Endodermal cell (in vitro differentiated cells): ENCODE measurements around the gene TARS2. TPM values are rescaled to one million over a fixed set of nuclear protein-coding genes. Genes with fewer than 3 reads are reported as not detected.

ENCODE experiments used
- DNase-seq: peaks from one replicate; pipeline ENCODE4 v3.0.0-alpha.2; 2017
- H3K27ac ChIP-seq: 2 replicates; pipeline ENCODE4 v1.5.1; 2013; ENCODE audit warnings: mild to moderate bottlenecking, low read depth, low read length, moderate library complexity
- H3K27me3 ChIP-seq: 2 replicates; pipeline ENCODE4 v1.6.1; 2013; ENCODE audit warnings: mild to moderate bottlenecking, low read length, moderate library complexity; ENCODE audit not compliant: insufficient read depth, control insufficient read depth, poor library complexity, severe bottlenecking
- H3K36me3 ChIP-seq: 2 replicates; pipeline ENCODE4 v1.7.0; 2013; ENCODE audit warnings: mild to moderate bottlenecking, low read length, moderate library complexity; ENCODE audit not compliant: control insufficient read depth, insufficient read depth
- H3K4me1 ChIP-seq: one replicate; pipeline ENCODE4 v1.7.0; 2013; ENCODE audit warnings: low read length; ENCODE audit not compliant: control insufficient read depth, insufficient read depth
- H3K4me3 ChIP-seq: 2 replicates; pipeline ENCODE4 v1.5.1; 2013; ENCODE audit warnings: mild to moderate bottlenecking, low read length, moderate library complexity
- H3K9ac ChIP-seq: 2 replicates; pipeline ENCODE4 v1.6.1; 2013; ENCODE audit warnings: mild to moderate bottlenecking, low read length, moderate library complexity; ENCODE audit not compliant: poor library complexity, severe bottlenecking; ENCODE audit errors: extremely low read depth
- H3K9me3 ChIP-seq: 2 replicates; pipeline ENCODE4 v1.6.1; 2013; ENCODE audit warnings: mild to moderate bottlenecking, low read length, moderate library complexity; ENCODE audit not compliant: control insufficient read depth
- H3K27ac Mint-ChIP-seq: 2 replicates; pipeline ENCODE4 v1.8.0; 2020; ENCODE audit warnings: mixed read lengths
- H3K27me3 Mint-ChIP-seq: 2 replicates; pipeline ENCODE4 v1.8.0; 2021; ENCODE audit warnings: mild to moderate bottlenecking, mixed read lengths; ENCODE audit not compliant: insufficient read depth
- H3K36me3 Mint-ChIP-seq: 2 replicates; pipeline ENCODE4 v1.8.0; 2020; ENCODE audit warnings: low read depth, mixed read lengths
- H3K4me1 Mint-ChIP-seq: 2 replicates; pipeline ENCODE4 v1.8.0; 2020; ENCODE audit warnings: mixed read lengths
- H3K4me3 Mint-ChIP-seq: 2 replicates; pipeline ENCODE4 v1.8.0; 2020; ENCODE audit warnings: mild to moderate bottlenecking, moderate library complexity, mixed read lengths
- H3K9me3 Mint-ChIP-seq: 2 replicates; pipeline ENCODE4 v1.8.0; 2020; ENCODE audit warnings: mild to moderate bottlenecking, mixed read lengths
- WGBS, 2 experiments: methylation state at CpG; one replicate each; pipeline versions ENCODE4 v1.1.5 to v1.1.7; 2013; ENCODE audit warnings: missing lambda C conversion rate in 2 of 2, mixed read lengths in 1 of 2; ENCODE audit not compliant: insufficient coverage in 1 of 2, insufficient read length in 1 of 2; 5-methylcytosine and 5-hydroxymethylcytosine counted together
- total RNA-seq, 2 donors: library from RNA; stranded (reverse); fragmentation: NEBNext Ultra II Directional in 1 of 2; extraction: Animal tissue kit (Norgen Biotek cat#: 25700) in 1 of 2; gene quantifications; 2 replicates in 1 of 2; 3 replicates in 1 of 2; pipeline ENCODE4 v1.2.1, GENCODE V29; 2021
- TF ChIP-seq, protein P1 (sequence below): fragments of 200-600 bp; sonication (generic); conservative IDR thresholded peaks from 2 replicates; pipeline ENCODE4 v1.5.0; 2021; ENCODE audit warnings: antibody characterized with exemption, mild to moderate bottlenecking

The TARS2 gene
- total RNA-seq, 2 donors from 2014 or later, result 32.9 to 39.4 TPM

GRCh38 chr1:150474869-150475268, 12.3 kb upstream of the TARS2 start:
- H3K27me3 Mint-ChIP-seq, result peaks cover 10% of the 10 kb centered on the region
- TF ChIP-seq, protein P1, sequence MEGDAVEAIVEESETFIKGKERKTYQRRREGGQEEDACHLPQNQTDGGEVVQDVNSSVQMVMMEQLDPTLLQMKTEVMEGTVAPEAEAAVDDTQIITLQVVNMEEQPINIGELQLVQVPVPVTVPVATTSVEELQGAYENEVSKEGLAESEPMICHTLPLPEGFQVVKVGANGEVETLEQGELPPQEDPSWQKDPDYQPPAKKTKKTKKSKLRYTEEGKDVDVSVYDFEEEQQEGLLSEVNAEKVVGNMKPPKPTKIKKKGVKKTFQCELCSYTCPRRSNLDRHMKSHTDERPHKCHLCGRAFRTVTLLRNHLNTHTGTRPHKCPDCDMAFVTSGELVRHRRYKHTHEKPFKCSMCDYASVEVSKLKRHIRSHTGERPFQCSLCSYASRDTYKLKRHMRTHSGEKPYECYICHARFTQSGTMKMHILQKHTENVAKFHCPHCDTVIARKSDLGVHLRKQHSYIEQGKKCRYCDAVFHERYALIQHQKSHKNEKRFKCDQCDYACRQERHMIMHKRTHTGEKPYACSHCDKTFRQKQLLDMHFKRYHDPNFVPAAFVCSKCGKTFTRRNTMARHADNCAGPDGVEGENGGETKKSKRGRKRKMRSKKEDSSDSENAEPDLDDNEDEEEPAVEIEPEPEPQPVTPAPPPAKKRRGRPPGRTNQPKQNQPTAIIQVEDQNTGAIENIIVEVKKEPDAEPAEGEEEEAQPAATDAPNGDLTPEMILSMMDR, result no peak
- no peak overlapping the region for H3K4me3 Mint-ChIP-seq
- no peak for DNase-seq
- H3K4me3 ChIP-seq, result no peak overlapping the region
- WGBS, 2 experiments, result 65 to 82% methylated on average over 2 to 4 of the region's 4 CpGs
- H3K27ac ChIP-seq, result no peak overlapping the region
- no peaks in the 10 kb centered on the region for H3K9me3 Mint-ChIP-seq
- no peaks in the 10 kb centered on the region for H3K9me3 ChIP-seq
- no peaks in the 10 kb centered on the region for H3K4me1 ChIP-seq
- H3K4me1 Mint-ChIP-seq, result peaks cover 5% of the 10 kb centered on the region
- H3K27ac Mint-ChIP-seq, result no peak overlapping the region
- peaks cover 6% of the 10 kb centered on the region for H3K27me3 ChIP-seq
- H3K36me3 Mint-ChIP-seq, result peaks cover 30% of the 10 kb centered on the region
- peaks cover 33% of the 10 kb centered on the region for H3K36me3 ChIP-seq
- no peak overlapping the region for H3K9ac ChIP-seq

DNA sequence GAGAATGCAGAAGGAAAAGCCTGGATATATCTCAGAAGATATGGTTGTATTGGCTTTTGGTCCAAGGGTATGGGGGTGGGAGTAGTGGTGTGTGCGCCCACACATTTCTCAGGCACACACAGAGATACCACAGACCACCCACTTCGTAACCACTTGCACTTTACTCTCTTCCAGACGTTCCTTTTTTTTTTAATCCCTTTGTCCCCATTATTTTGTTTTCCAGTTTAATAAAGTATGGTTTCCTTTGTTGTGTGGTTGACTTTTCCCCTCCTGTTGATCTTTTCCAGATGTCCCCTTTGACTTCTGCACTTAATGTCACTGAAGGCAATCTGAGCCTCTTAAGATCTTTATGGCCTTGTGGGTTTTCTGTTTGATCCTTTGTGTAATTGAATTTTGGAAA, 10.5 kb upstream of the TARS2 start:
- WGBS, 2 experiments, result 90% methylated on average over 3 of the region's 3 CpGs; no CpG with 5 or more reads in 1 of the 2 experiments
- Mint-ChIP-seq H3K36me3 (peaks cover 16% of the 10 kb centered on the region), H3K9me3 (no peaks in the 10 kb centered on the region), H3K27me3 (peaks cover 12% of the 10 kb centered on the region), H3K4me3 (no peak overlapping the region), H3K27ac (no peak overlapping the region), H3K4me1 (peaks cover 4% of the 10 kb centered on the region)
- Histone ChIP-seq H3K9ac (no peak overlapping the region), H3K4me1 (no peaks in the 10 kb centered on the region), H3K4me3 (no peak overlapping the region), H3K27me3 (peaks cover 6% of the 10 kb centered on the region), H3K36me3 (peaks cover 15% of the 10 kb centered on the region), H3K27ac (peak overlapping the region; percentile 4), H3K9me3 (no peaks in the 10 kb centered on the region)
- DNase-seq, result no peak
- TF ChIP-seq, protein P1, result no peak

DNA sequence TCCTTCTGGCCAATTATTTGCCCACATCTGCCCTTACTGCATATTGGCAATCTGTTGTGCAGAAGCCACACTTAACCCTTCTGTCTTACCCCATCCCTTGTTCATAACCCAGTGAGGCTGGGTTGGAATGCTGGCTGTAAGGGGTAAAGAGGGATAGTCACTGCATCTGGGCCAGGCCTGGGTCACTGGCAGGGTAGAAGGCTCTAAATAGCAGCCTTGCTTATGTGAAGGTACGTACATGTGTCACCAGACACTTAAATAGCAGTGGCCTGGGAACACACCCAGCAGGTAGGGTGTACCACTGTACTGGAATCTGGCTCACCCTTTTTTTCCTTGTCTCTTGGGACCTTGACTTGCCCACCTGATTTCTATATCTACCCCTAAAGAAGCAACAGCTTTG, 9.9 kb upstream of the TARS2 start:
- peaks cover 2% of the 10 kb centered on the region for H3K4me1 Mint-ChIP-seq
- DNase-seq, result no peak
- H3K9me3 Mint-ChIP-seq, result no peaks in the 10 kb centered on the region
- H3K4me3 Mint-ChIP-seq, result no peak overlapping the region
- H3K27ac Mint-ChIP-seq, result no peak overlapping the region
- no peaks in the 10 kb centered on the region for H3K9me3 ChIP-seq
- peaks cover 6% of the 10 kb centered on the region for H3K27me3 ChIP-seq
- H3K27me3 Mint-ChIP-seq, result peaks cover 12% of the 10 kb centered on the region
- H3K4me3 ChIP-seq, result no peak overlapping the region
- H3K27ac ChIP-seq, result no peak overlapping the region
- H3K36me3 Mint-ChIP-seq, result peaks cover 10% of the 10 kb centered on the region
- 88 to 91% methylated on average over 1 of the region's 1 CpG for WGBS, 2 experiments
- H3K9ac ChIP-seq, result no peak overlapping the region
- TF ChIP-seq, protein P1, result no peak
- H3K4me1 ChIP-seq, result no peaks in the 10 kb centered on the region
- H3K36me3 ChIP-seq, result peaks cover 9% of the 10 kb centered on the region
